K562 (cell line): Measurements from ENCODE around the gene P3H1. TPM values are rescaled to one million over a fixed set of nuclear protein-coding genes. Genes with fewer than 3 reads are reported as not detected.
A peak's percentile ranks its signal among the peaks of the same experiment; 100 is the strongest.

Experiments
- ATAC-seq: fragments of 200-7000 bp; cut with Tn5 transposase; 3 replicates; pipeline ENCODE4 v1.9.1; 2020; ENCODE audit warnings: moderate library complexity
- BruUV-seq: library from RNA; stranded (reverse); fragments of 400-500 nt; replicated peaks from 2 replicates; lab custom pipeline; 2021; lab: Mats Ljungman, UMichigan
- CTCF ChIA-PET: fragments of 300-600 bp; formaldehyde crosslinking; extraction: SDS; loops from one replicate; lab custom pipeline; 2021; ENCODE audit warnings: low intra/inter-chr PET ratio; lab: Yijun Ruan, JAX
- POLR2A ChIA-PET: fragments of 300-600, 350-650 bp; sonication (Branson Sonifier 250); formaldehyde crosslinking; extraction: SDS; loops from one replicate; lab custom pipeline; 2021; ENCODE audit warnings: antibody characterized with exemption, inconsistent platforms; lab: Yijun Ruan, JAX
- DNase-seq, 4 experiments: peaks; one replicate each; pipeline versions ENCODE4 v3.0.0 to v3.0.0-alpha.2; 2011 to 2018; ENCODE audit warnings: low spot score in 3 of 4, mixed read lengths in 3 of 4; ENCODE audit errors: extremely low read depth in 1 of 4
- FAIRE-seq: peaks from 2 replicates; lab custom pipeline; 2011; peaks lifted over from hg19 to GRCh38; lab: Jason Lieb, UNC
- H2AFZ ChIP-seq: 2 replicates; pipeline ENCODE4 v1.6.0; 2011; ENCODE audit warnings: low read depth, low read length, control low read depth, inconsistent platforms
- H3K27ac ChIP-seq: fragments of 200-600 bp; 3 replicates; pipeline ENCODE4 v1.8.0; 2011; ENCODE audit warnings: low read depth, mild to moderate bottlenecking, control low read depth, inconsistent platforms, low read length, moderate library complexity, mixed read lengths; ENCODE audit errors: extremely low read depth
- H3K27me3 ChIP-seq, 2 experiments: fragments of 300-600 bp in 1 of 2; 2 replicates in 1 of 2; 3 replicates in 1 of 2; pipeline versions ENCODE4 v1.6.0 to v1.8.0; 2011; ENCODE audit warnings: inconsistent platforms in 2 of 2, low read length in 2 of 2, mild to moderate bottlenecking in 1 of 2, mixed read lengths in 1 of 2, moderate library complexity in 1 of 2; ENCODE audit not compliant: control insufficient read depth in 2 of 2, insufficient read depth in 2 of 2
- H3K36me3 ChIP-seq: fragments of 300-600 bp; 3 replicates; pipeline ENCODE4 v1.8.0; 2011; ENCODE audit warnings: mild to moderate bottlenecking, low read length, inconsistent platforms; ENCODE audit not compliant: control insufficient read depth, insufficient read depth
- H3K4me1 ChIP-seq, 2 experiments: fragments of 200-600 bp in 1 of 2; replicated peaks in 1 of 2; 2 replicates in 1 of 2; 3 replicates in 1 of 2; pipeline versions ENCODE4 v1.5.1 to v1.8.0; 2011; ENCODE audit warnings: inconsistent platforms in 2 of 2, low read length in 2 of 2, mild to moderate bottlenecking in 1 of 2, mixed read lengths in 1 of 2, moderate library complexity in 1 of 2; ENCODE audit not compliant: control insufficient read depth in 2 of 2, insufficient read depth in 2 of 2
- H3K4me2 ChIP-seq: 2 replicates; pipeline ENCODE4 v1.6.1; 2011; ENCODE audit warnings: low read length, control low read depth, inconsistent platforms, mixed read lengths; ENCODE audit not compliant: insufficient read depth
- H3K4me3 ChIP-seq: fragments of 200-600 bp; sonication (generic), shearing (Covaris generic); 2 replicates; pipeline ENCODE4 v1.5.1; 2016; ENCODE audit warnings: control low read depth, inconsistent platforms
- H3K79me2 ChIP-seq: fragments of 200-600 bp; 3 replicates; pipeline ENCODE4 v1.8.0; 2011; ENCODE audit warnings: low read length, inconsistent platforms; ENCODE audit not compliant: control insufficient read depth, insufficient read depth
- H3K9ac ChIP-seq, 2 experiments: 2 replicates each; pipeline versions ENCODE4 v1.6.0 to v1.6.1; 2011; ENCODE audit warnings: low read depth in 2 of 2, low read length in 2 of 2, control low read depth in 1 of 2, inconsistent platforms in 1 of 2, mild to moderate bottlenecking in 1 of 2, mixed read lengths in 1 of 2; ENCODE audit not compliant: insufficient read depth in 1 of 2
- H3K9me1 ChIP-seq: one replicate; pipeline ENCODE4 v1.6.0; 2011; ENCODE audit warnings: inconsistent platforms, mild to moderate bottlenecking, low read length, moderate library complexity; ENCODE audit not compliant: control insufficient read depth, insufficient read depth
- H3K9me3 ChIP-seq: replicated peaks from 2 replicates; pipeline ENCODE4 v1.5.1; 2011; ENCODE audit warnings: low read depth, low read length, inconsistent platforms; ENCODE audit not compliant: control insufficient read depth, insufficient read depth
- H4K20me1 ChIP-seq: replicated peaks from 2 replicates; pipeline ENCODE4 v1.6.1; 2011; ENCODE audit warnings: low read length, inconsistent platforms, mixed read lengths; ENCODE audit not compliant: control insufficient read depth, insufficient read depth
- CREB5 ChIP-seq: fragments of 250-450 bp; sonication (Bioruptor Pico); IDR thresholded peaks from 2 replicates; pipeline ENCODE4 v1.5.0; 2020; ENCODE audit warnings: mild to moderate bottlenecking
- CTCF ChIP-seq, 3 experiments: IDR thresholded peaks in 2 of 3; conservative IDR thresholded peaks in 1 of 3; 2 replicates each; pipeline ENCODE4 v1.5.1; 2011 to 2012; ENCODE audit warnings: low read length in 3 of 3, mild to moderate bottlenecking in 3 of 3, control low read depth in 2 of 3, improper control_type of control experiment in 1 of 3, inconsistent platforms in 1 of 3, low read depth in 1 of 3, mixed read lengths in 1 of 3, moderate library complexity in 1 of 3; ENCODE audit not compliant: insufficient read depth in 2 of 3
- HDAC2 ChIP-seq: fragments of 450-650 bp; IDR thresholded peaks from 2 replicates; pipeline ENCODE4 v1.6.1; 2016; ENCODE audit warnings: mild to moderate bottlenecking
- MCM5 ChIP-seq: fragments of 450-650 bp; IDR thresholded peaks from 2 replicates; pipeline ENCODE4 v1.6.1; 2016; ENCODE audit warnings: low read depth
- PHB ChIP-seq: fragments of 250-450 bp; sonication (Bioruptor Pico); IDR thresholded peaks from 2 replicates; pipeline ENCODE4 v1.5.0; 2021
- RAD21 ChIP-seq, 2 experiments: fragments of 250-450 bp in 1 of 2; fragments of 450-650 bp in 1 of 2; sonication (Bioruptor Pico) in 1 of 2; formaldehyde crosslinking in 1 of 2; IDR thresholded peaks in 1 of 2; conservative IDR thresholded peaks in 1 of 2; 2 replicates each; pipeline versions ENCODE4 v1.4.0 to v1.8.0; 2020 to 2022; ENCODE audit warnings: mild to moderate bottlenecking in 2 of 2, moderate library complexity in 1 of 2
- SREBF2 ChIP-seq: sonication (generic); formaldehyde crosslinking; IDR thresholded peaks from 2 replicates; pipeline ENCODE4 v1.4.0; 2020; ENCODE audit warnings: mild to moderate bottlenecking, missing genetic modification reagents
- WGBS: fragments of 100-300 bp; shearing (Covaris generic); methylation state at CpG from one replicate; pipeline ENCODE4 v1.1.6; 2016; ENCODE audit warnings: low coverage, mixed read lengths; ENCODE audit not compliant: insufficient coverage; ENCODE audit errors: missing lambda C conversion rate; 5-methylcytosine and 5-hydroxymethylcytosine counted together
- in situ Hi-C: fragments of 300-500 bp; cut with MboI; formaldehyde crosslinking; loops from 4 replicates; pipeline ENCODE4 v1.15.0; 2018; ENCODE audit warnings: inconsistent platforms, mixed read lengths
- intact Hi-C: fragments of 100-400 bp; cut with micrococcal nuclease; formaldehyde crosslinking; loops from 2 replicates; pipeline ENCODE4 v1.14.2; 2022
- polyA plus RNA-seq, 8 experiments: library from polyadenylated mRNA; depleted of rRNA in 4 of 8; stranded (reverse) in 5 of 8; unstranded in 3 of 8; fragments of >200 nt; fragmentation: Nextera tagmentation in 2 of 8; fragmentation: Illumina TruSeq in 1 of 8; extraction: Ambion mirVana in 2 of 8; extraction: Trizol in 1 of 8; gene quantifications; 2 replicates each; pipeline versions ENCODE4 v1.2.1 to v1.2.3, GENCODE V29; 2011 to 2014; ENCODE audit warnings: inconsistent platforms in 1 of 8, missing spikeins in 1 of 8
- total RNA-seq, 7 experiments: library from RNA; depleted of rRNA in 6 of 7; stranded (reverse); fragments of >200 nt in 6 of 7; fragmentation: Illumina TruSeq in 2 of 7; extraction: Trizol in 2 of 7; gene quantifications; 2 replicates each; pipeline versions ENCODE4 v1.2.1 to v1.2.3, GENCODE V29; 2011 to 2021; ENCODE audit warnings: low replicate concordance in 1 of 7
- TF ChIP-seq, protein P1 (sequence below): fragments of 450-650 bp; formaldehyde crosslinking; IDR thresholded peaks from 2 replicates; pipeline ENCODE4 v1.4.0; 2020; ENCODE audit warnings: mild to moderate bottlenecking, mixed read lengths

The P3H1 gene
- total and polyA plus RNA-seq, 9 of the 15 experiments (the other 6 are each of a cell fraction or from before 2014, with no cell fraction given) = 1.7 to 81.7 (median 45.7) TPM

DNA sequence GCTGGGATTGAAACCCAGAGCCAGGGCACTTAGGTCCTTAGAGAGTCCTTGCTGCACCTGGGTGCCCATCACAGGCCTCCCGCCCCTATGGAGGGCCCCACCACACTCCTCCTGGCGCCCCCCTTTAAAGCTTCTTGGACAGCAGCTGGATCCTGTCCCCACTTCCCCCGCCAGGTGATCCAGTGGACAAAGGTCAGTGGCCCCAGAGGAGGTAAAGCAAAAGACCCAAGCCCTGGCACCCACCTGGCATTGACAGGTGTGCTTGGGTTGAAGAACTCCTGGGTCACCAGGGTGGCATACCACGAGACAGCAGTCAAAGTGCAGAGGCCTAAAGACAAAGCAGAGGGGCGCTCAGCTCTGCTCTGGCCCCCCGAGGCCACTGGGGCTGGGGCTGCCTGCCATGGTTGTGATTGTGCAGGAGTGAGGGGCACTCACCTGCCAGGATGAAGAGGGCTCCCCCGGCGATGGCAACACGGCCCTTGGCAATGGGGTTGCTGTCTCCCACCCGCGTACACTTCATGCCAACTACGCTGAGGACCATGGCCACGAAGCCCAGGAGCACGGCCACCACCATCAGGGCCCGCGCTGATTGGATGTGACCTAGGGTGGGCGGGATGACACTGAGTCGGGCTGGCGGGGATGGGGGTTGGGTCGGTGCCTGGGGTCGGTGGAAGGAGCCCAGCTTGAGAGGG is 28.7 kb downstream of the P3H1 start (continued):
- TF ChIP-seq MCM5 (no peak), PHB (CRISPR knock-in tag) (no peak), CREB5 (no peak), SREBF2 (CRISPR knock-in tag) (no peak)
- TF ChIP-seq, protein P1, sequence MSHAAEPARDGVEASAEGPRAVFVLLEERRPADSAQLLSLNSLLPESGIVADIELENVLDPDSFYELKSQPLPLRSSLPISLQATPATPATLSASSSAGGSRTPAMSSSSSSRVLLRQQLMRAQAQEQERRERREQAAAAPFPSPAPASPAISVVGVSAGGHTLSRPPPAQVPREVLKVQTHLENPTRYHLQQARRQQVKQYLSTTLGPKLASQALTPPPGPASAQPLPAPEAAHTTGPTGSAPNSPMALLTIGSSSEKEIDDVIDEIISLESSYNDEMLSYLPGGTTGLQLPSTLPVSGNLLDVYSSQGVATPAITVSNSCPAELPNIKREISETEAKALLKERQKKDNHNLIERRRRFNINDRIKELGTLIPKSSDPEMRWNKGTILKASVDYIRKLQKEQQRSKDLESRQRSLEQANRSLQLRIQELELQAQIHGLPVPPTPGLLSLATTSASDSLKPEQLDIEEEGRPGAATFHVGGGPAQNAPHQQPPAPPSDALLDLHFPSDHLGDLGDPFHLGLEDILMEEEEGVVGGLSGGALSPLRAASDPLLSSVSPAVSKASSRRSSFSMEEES (CRISPR knock-in tag) = no peak
- TF ChIP-seq, all 486 proteins: peak for 0

DNA sequence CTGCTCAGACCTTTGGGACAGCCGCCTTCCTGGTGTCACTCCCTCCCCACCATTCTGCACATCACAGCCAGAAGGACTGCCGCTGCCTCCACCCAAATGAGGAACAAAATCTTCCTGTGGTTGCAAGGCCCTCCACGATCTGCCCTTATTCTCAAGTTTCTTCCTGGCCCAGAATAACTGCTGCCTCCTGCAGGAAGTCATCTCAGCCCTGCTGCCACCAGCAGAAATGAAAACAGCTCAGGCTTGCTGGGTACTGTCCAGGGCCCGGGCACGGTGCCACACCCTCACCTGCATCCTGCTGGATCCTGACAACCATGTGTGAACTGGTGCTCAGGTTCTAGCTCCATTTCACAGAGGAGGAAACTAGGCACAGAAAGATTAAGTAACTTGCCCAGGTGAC is 29.6 kb downstream of the P3H1 start:
- H3K4me3 ChIP-seq = no peak overlapping the region

More for the DNA sequence above, 29.6 kb downstream of the P3H1 start:
- Histone ChIP-seq H3K9me3 (no peaks in the 10 kb centered on the region), H3K9me1 (peaks cover 5% of the 10 kb centered on the region), H3K9ac (no peak overlapping the region), H3K27me3 (peaks cover 7 to 45% of the 10 kb centered on the region in 2 experiments; a peak in 4 of 5 replicates), H3K36me3 (no peaks in the 10 kb centered on the region), H3K27ac (no peak overlapping the region), H3K4me2 (no peak overlapping the region), H4K20me1 (peaks cover 5% of the 10 kb centered on the region; the same call in 1 of the 2 replicates), H3K4me1 (peaks cover 0 to 45% of the 10 kb centered on the region in 2 experiments; a peak in 3 of 5 replicates), H2AFZ (no peak overlapping the region), H3K79me2 (no peaks in the 10 kb centered on the region)
- intact Hi-C loops (loop anchor here (10.0 kb wide), 2 partner anchors 392 to 592 kb away; no protein-coding TSS in a partner anchor), in situ Hi-C loops (loop anchor here (25.0 kb wide), 1 partner anchor 150 kb away; no protein-coding TSS in a partner anchor)
- 4% methylated on average over 5 of the region's 5 CpGs for WGBS
- no peak for DNase-seq
- ATAC-seq = no peak
- CTCF ChIA-PET = interaction anchor here (0.6 kb wide), 1 partner anchor 168 kb away, joined by 3 read pairs; no protein-coding TSS in a partner anchor
- BruUV-seq = no TSS peak
- FAIRE-seq = no peak
- POLR2A ChIA-PET = interaction anchor here (0.6 to 2.0 kb wide), 3 partner anchors 8 to 1060 kb away, joined by 3 to 14 read pairs (median 4); no protein-coding TSS in a partner anchor
- TF ChIP-seq RAD21 (CRISPR knock-in tag; conservative IDR thresholded peaks at IDR 0.05 in 1 of 2, IDR thresholded peaks at IDR 0.05 in 1 of 2) (no peak), HDAC2 (no peak), CTCF (IDR thresholded peaks at IDR 0.05 in 2 of 3, conservative IDR thresholded peaks at IDR 0.05 in 1 of 3; ENCODE audit: insufficient read depth in 2 of 3, low read depth in 1 of 3, low read length in 3 of 3) (peak in 1 of 3 experiments; percentile 16; a peak in 2 of 6 replicates)
